T-helper 2 cell treated with Interferon-gamma antibody and Interleukin-4, amounts not matched to agents 5 μg/mL and 100 μg/mL, for 36 hours (primary cell): ENCODE results near the gene MPV17L.
"Not testable (repeated sequence)": the region's sequence is repeated elsewhere in the genome, so short reads cannot be mapped to it uniquely, and the experiment has no call there.

Source experiments
- DNase-seq: peaks from one replicate; pipeline ENCODE4 v3.0.0; 2021; ENCODE audit warnings: low spot score
- H3K27ac Mint-ChIP-seq: one replicate; pipeline ENCODE4 v1.8.0; 2021; ENCODE audit warnings: mild to moderate bottlenecking, mixed read lengths
- H3K27me3 Mint-ChIP-seq: one replicate; pipeline ENCODE4 v1.8.0; 2021; ENCODE audit warnings: low read depth, mixed read lengths
- H3K36me3 Mint-ChIP-seq: one replicate; pipeline ENCODE4 v1.8.0; 2021; ENCODE audit warnings: low read depth, mixed read lengths
- H3K4me1 Mint-ChIP-seq: one replicate; pipeline ENCODE4 v1.8.0; 2021; ENCODE audit warnings: low read depth, mixed read lengths
- H3K4me3 Mint-ChIP-seq: one replicate; pipeline ENCODE4 v1.8.0; 2022; ENCODE audit warnings: mild to moderate bottlenecking, moderate library complexity, mixed read lengths
- H3K9me3 Mint-ChIP-seq: one replicate; pipeline ENCODE4 v1.8.0; 2021; ENCODE audit warnings: mixed read lengths

Gene MPV17L

DNA sequence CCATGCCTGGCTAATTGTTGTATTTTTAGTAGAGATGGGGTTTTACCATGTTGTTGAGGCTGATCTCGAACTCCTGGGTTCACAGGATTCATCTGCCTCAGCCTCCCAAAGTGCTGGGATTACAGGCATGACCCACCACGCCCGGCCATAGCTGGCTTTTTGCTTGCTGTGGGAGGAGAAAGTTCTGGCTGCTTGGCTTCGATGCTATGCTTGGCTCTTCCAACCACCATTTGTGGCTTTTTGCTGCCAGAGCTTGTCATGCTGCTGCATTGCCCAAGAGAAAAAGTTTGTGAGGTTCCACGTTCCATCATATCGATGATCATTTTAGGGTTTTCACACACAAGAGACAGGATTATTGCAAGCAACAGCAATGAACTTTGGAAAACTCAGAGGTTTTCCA is 55.1 kb downstream of the MPV17L start:
- no peaks in the 10 kb centered on the region for H3K36me3 Mint-ChIP-seq
- H3K4me1 Mint-ChIP-seq, result no peaks in the 10 kb centered on the region
- H3K27me3 Mint-ChIP-seq, result no peaks in the 10 kb centered on the region
- no peak for DNase-seq
- peaks cover 1% of the 10 kb centered on the region for H3K9me3 Mint-ChIP-seq
- H3K27ac Mint-ChIP-seq, result no peak overlapping the region
- H3K4me3 Mint-ChIP-seq, result no peak overlapping the region

DNA sequence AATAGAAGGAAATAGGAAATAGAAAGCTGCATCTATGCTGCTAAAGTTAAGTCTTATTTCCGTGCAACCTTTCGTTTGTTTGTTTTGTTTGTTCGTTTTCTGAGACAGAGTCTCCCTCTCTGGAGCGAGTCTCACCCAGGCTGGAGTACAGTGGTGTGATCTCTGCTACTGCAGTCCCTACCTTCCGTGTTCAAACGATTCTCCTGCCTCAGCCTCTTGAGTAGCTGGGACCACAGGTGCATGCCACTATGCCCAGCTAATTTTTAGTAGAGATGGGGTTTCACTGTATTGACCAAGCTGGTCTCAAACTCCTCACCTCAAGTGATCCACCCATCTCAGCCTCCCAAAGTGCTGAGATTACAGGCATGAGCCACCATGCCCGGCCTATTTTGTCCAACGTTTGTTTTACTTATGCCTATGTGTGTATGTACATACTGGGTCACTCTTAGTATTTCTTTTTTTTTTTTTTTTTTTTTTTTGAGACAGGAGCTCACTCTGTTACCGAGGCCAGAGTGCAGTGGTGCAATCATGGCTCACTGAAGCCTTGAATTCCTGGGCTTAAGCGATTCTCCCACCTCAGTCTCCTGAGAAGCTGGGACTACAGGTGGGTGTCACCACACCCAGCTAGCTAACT is 55.7 kb downstream of the MPV17L start:
- Mint-ChIP-seq H3K4me3 (no peak overlapping the region), H3K9me3 (no peaks in the 10 kb centered on the region), H3K27me3 (no peaks in the 10 kb centered on the region), H3K36me3 (no peaks in the 10 kb centered on the region), H3K4me1 (no peaks in the 10 kb centered on the region), H3K27ac (no peak overlapping the region)
- DNase-seq, result no peak

DNA sequence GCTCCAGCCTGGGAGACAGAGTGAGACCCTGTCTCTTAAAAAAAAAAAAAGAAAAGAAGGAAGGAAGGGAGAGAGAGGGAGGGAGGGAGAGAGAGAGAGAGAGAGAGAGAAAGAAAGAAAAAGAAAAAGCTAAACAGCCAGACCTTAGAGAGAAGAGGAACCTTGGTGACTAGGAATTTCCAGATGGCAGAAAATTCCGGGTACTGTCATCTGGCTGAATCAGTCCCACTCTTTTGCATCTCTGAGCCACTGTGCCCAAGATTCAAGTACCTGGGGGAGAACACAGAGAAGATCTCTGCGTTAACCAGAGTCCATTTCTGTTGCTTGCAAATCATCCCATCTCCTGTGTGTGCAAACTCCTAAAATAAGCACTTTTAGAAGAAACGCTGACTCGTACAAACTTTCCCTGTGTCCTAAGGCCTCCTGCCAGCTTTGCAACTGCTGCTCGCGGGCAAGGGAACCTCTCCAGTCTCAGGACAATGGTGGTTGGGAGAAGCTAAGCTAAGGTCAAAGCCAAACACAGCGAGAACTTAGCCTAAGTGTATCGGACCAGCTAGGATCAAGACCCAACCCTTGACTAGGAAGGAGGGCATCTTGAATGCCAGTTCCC is 56.8 kb downstream of the MPV17L start:
- H3K27me3 Mint-ChIP-seq, result no peaks in the 10 kb centered on the region
- H3K36me3 Mint-ChIP-seq, result no peaks in the 10 kb centered on the region
- H3K4me3 Mint-ChIP-seq, result no peak overlapping the region
- DNase-seq, result no peak
- no peaks in the 10 kb centered on the region for H3K9me3 Mint-ChIP-seq
- H3K27ac Mint-ChIP-seq, result no peak overlapping the region
- H3K4me1 Mint-ChIP-seq, result no peaks in the 10 kb centered on the region

DNA sequence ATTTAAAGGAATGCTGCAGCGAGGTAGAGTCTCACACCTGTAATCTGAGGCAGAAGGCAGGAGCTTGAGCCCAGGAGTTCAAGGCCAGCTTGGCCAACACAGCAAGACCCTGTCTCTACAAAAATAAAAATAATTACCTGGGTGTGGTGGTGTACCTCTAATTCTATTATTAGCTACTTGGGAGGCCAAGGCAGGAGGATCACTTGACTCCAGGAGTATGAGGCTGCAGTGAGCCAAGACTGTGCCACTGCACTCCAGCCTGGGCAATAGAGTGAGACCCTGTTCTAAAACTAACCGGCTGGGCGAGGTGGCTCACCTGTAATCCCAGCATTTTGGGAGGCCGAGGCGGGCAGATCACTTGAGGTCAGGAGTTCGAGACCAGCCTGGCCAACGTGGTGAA is 57.7 kb downstream of the MPV17L start:
- not testable (repeated sequence) for H3K36me3 Mint-ChIP-seq, H3K27ac Mint-ChIP-seq, H3K4me1 Mint-ChIP-seq, DNase-seq, H3K9me3 Mint-ChIP-seq, H3K4me3 Mint-ChIP-seq, H3K27me3 Mint-ChIP-seq

DNA sequence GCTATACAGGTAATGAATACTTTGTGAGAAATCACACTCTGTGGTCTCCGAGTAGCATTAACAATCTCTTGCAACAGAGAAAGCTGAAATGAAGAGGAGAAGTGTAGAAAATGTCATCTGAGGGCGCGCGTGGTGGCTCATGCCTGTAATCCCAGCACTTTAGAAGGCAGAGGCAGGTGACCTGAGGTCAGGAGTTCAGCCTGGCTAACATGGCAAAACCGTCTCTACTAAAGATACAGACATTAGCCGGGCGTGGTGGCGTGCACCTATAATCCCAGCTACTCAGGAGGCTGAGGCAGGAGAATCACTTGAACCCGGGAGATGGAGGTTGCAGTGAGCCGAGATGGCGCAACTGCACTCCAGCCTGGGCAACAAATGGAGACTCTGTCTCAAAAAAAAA is 59.4 kb downstream of the MPV17L start:
- H3K4me1 Mint-ChIP-seq, H3K36me3 Mint-ChIP-seq, DNase-seq, H3K27ac Mint-ChIP-seq, H3K9me3 Mint-ChIP-seq, H3K27me3 Mint-ChIP-seq, H3K4me3 Mint-ChIP-seq: not testable (repeated sequence)

DNA sequence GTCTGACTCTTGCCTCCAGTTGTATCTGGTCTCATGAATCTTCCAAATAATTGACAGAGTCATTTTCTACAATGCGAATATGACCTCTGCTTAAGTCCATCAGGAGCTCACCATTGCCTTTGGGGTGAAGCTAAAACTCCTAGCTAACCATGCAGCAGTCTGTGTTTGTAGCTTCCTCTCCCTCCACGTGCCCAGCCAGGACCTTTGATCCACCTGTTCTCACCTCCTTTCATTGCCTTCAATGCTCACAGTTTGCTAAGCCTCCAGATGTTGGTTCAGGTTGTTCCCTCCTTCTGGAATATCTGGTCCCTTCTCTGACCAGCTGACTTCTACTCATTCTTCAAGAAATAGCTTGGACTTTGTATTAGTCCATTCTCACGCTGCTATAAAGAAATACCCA is 61.8 kb downstream of the MPV17L start:
- Mint-ChIP-seq H3K27me3 (peaks cover 2% of the 10 kb centered on the region), H3K4me1 (no peaks in the 10 kb centered on the region), H3K4me3 (no peak overlapping the region), H3K9me3 (no peaks in the 10 kb centered on the region), H3K27ac (no peak overlapping the region), H3K36me3 (no peaks in the 10 kb centered on the region)
- DNase-seq, result no peak

DNA sequence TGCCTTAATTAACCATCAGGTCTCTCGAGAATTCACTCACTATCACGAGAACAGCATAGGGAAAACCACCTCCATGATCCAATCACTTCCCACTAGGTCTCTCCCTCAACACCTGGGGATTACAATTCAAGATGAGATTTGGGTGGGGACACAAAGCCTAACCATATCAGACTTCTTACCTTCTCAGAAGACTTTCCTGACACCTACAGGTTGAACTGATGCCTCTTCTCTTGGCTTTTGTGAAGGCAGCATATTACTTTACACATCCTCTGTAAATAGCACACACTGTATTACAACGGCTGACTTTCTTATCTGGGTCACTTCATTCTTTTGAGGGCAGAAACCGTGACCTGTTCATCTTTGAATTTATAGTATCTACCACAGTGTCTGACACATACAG is 62.4 kb downstream of the MPV17L start:
- H3K27ac Mint-ChIP-seq, result no peak overlapping the region
- H3K27me3 Mint-ChIP-seq, result peaks cover 2% of the 10 kb centered on the region
- no peaks in the 10 kb centered on the region for H3K4me1 Mint-ChIP-seq
- H3K36me3 Mint-ChIP-seq, result no peaks in the 10 kb centered on the region
- DNase-seq, result no peak
- no peak overlapping the region for H3K4me3 Mint-ChIP-seq
- no peaks in the 10 kb centered on the region for H3K9me3 Mint-ChIP-seq

DNA sequence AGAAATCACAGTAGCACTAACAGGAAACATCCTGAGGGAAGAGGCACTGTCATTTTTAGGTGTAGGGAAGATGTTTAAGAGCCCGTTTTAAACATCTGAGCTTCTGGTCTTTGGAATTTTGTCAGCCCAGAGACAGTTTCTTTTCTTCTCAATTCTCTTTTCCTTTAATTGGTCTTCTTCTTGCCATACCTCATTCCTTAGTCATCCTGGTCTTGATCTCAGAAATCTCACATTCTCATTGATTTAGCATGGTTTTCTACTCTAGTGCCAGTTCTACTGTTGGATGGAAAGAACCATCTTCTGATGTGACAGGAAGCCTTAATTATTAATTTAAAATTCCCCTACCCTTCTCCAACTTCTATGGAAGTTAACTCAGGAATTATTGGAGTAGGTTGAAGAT is 64.2 kb downstream of the MPV17L start:
- Mint-ChIP-seq H3K27me3 (peaks cover 2% of the 10 kb centered on the region), H3K9me3 (no peaks in the 10 kb centered on the region), H3K27ac (no peak overlapping the region), H3K4me3 (no peak overlapping the region), H3K36me3 (no peaks in the 10 kb centered on the region), H3K4me1 (no peaks in the 10 kb centered on the region)
- no peak for DNase-seq

DNA sequence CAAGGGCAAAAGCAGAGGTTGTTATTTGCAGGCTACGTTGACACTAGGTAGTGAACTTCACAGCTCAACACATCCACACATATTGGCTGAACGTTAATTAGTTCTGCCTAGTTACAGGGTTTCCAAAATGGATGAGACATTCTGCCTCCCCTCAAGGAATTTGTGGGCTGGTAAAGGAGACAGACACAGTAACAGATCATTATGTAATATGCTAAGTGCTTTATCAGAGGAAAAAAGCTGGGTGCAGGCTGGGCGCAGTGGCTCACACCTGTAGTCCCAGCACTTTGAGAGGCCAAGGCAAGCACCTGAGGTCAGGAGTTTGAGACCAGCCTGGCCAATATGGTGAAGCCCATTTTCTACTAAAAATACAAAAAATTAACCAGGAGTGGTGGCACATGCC is 65.0 kb downstream of the MPV17L start:
- no peaks in the 10 kb centered on the region for H3K36me3 Mint-ChIP-seq
- no peaks in the 10 kb centered on the region for H3K4me1 Mint-ChIP-seq
- H3K9me3 Mint-ChIP-seq, result no peaks in the 10 kb centered on the region
- DNase-seq, result no peak
- peaks cover 2% of the 10 kb centered on the region for H3K27me3 Mint-ChIP-seq
- H3K27ac Mint-ChIP-seq, result no peak overlapping the region
- no peak overlapping the region for H3K4me3 Mint-ChIP-seq

DNA sequence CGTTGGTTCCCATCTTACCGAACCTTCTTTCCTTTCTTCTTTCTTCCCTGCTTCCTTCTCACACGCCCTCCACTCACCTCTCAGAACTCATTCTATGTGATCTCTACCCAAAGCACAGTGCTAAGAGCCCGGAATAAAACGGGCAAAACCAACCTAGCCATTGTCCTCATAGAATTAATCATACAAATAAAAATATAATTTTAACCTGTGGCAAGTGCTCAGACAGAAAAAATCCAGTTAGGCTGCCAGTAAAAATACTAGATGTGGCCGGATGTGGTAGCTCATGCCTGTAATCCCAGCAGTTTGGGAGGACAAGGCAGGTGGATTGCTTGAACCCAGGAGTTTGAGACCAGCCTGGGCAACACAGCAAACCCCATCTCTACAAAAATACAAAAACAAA is 65.8 kb downstream of the MPV17L start:
- H3K4me1 Mint-ChIP-seq, result no peaks in the 10 kb centered on the region
- no peak overlapping the region for H3K4me3 Mint-ChIP-seq
- no peak for DNase-seq
- no peak overlapping the region for H3K27ac Mint-ChIP-seq
- no peaks in the 10 kb centered on the region for H3K36me3 Mint-ChIP-seq
- peaks cover 2% of the 10 kb centered on the region for H3K27me3 Mint-ChIP-seq
- H3K9me3 Mint-ChIP-seq, result no peaks in the 10 kb centered on the region
